MM.1S (cell line): ENCODE results near the gene ZNF438.

ENCODE experiments used
- EZH2phosphoT487 ChIP-seq: fragments of 300-600 bp; sonication (generic); IDR thresholded peaks from 2 replicates; pipeline ENCODE4 v1.6.1; 2018; ENCODE audit warnings: antibody characterized with exemption, low read length
- TF ChIP-seq, protein P1 (sequence below): fragments of 300-600 bp; sonication (generic); IDR thresholded peaks from 2 replicates; pipeline ENCODE4 v1.5.1; 2016; ENCODE audit warnings: antibody characterized with exemption, low read length, mixed read lengths

DNA sequence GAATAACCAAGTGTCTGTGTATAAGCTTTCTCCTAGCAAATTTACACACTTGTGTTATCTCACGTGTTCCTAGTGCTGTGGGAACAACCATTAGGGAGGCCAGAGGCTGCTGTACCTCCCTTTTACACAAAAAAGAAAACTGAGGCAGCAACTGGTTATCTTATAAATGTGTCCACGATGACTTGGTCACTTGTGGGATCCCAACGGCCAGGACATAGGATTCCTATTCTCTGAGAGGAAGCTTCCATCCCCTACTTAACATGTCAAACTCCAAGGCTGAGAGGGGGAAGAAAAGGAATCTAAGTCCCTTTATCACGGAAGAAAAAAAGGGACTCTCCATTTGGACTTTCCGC, 484 bp downstream of the ZNF438 start:
- TF ChIP-seq, protein P1, sequence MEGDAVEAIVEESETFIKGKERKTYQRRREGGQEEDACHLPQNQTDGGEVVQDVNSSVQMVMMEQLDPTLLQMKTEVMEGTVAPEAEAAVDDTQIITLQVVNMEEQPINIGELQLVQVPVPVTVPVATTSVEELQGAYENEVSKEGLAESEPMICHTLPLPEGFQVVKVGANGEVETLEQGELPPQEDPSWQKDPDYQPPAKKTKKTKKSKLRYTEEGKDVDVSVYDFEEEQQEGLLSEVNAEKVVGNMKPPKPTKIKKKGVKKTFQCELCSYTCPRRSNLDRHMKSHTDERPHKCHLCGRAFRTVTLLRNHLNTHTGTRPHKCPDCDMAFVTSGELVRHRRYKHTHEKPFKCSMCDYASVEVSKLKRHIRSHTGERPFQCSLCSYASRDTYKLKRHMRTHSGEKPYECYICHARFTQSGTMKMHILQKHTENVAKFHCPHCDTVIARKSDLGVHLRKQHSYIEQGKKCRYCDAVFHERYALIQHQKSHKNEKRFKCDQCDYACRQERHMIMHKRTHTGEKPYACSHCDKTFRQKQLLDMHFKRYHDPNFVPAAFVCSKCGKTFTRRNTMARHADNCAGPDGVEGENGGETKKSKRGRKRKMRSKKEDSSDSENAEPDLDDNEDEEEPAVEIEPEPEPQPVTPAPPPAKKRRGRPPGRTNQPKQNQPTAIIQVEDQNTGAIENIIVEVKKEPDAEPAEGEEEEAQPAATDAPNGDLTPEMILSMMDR = no peak
- TF ChIP-seq EZH2phosphoT487 = no peak
